Stimulated activated CD8-positive, alpha-beta memory T cell treated with anti-CD3 and anti-CD28 coated beads, Interleukin-4, amount 100 ng/mL, for 1 hour (primary cell): ENCODE data around the gene SPPL3.

ENCODE experiments used
- DNase-seq, 2 donors: peaks; one replicate each; pipeline ENCODE4 v3.0.0-alpha.2; 2020; ENCODE audit warnings: low read depth in 2 of 2, low spot score in 1 of 2

Gene SPPL3

GRCh38 chr12:120879102-120879501, 25.1 kb downstream of the SPPL3 start:
- no peak for DNase-seq

GRCh38 chr12:120874547-120875245, 29.5 kb downstream of the SPPL3 start:
- no peak for DNase-seq

- DNase-seq: no peak
Measured at GRCh38 chr12:120873226-120873625, 30.9 kb downstream of the SPPL3 start.

- no peak for DNase-seq
Measured at GRCh38 chr12:120872487-120872886, 31.7 kb downstream of the SPPL3 start.

- DNase-seq: no peak
Measured at GRCh38 chr12:120870415-120870814, 33.7 kb downstream of the SPPL3 start.

GRCh38 chr12:120869376-120869775, 34.8 kb downstream of the SPPL3 start:
- DNase-seq: no peak

- DNase-seq: no peak
Measured at GRCh38 chr12:120866108-120866507, 38.0 kb downstream of the SPPL3 start.

GRCh38 chr12:120865098-120865497, 39.1 kb downstream of the SPPL3 start:
- no peak for DNase-seq

- no peak for DNase-seq
Measured at GRCh38 chr12:120862664-120863063, 41.5 kb downstream of the SPPL3 start.

- DNase-seq: no peak
Measured at GRCh38 chr12:120861074-120861795, 42.9 kb downstream of the SPPL3 start.

GRCh38 chr12:120858306-120859088, 45.7 kb downstream of the SPPL3 start:
- no peak for DNase-seq

GRCh38 chr12:120856980-120857379, 47.2 kb downstream of the SPPL3 start:
- no peak for DNase-seq

- no peak for DNase-seq
Measured at GRCh38 chr12:120855823-120856588, 48.2 kb downstream of the SPPL3 start.

- no peak for DNase-seq
Measured at GRCh38 chr12:120854804-120855203, 49.4 kb downstream of the SPPL3 start.

- no peak for DNase-seq
Measured at GRCh38 chr12:120853188-120853587, 51.0 kb downstream of the SPPL3 start.

- no peak for DNase-seq
Measured at GRCh38 chr12:120851944-120852343, 52.2 kb downstream of the SPPL3 start.

GRCh38 chr12:120851444-120851843, 52.7 kb downstream of the SPPL3 start:
- DNase-seq: no peak

- no peak for DNase-seq
Measured at GRCh38 chr12:120849765-120850164, 54.4 kb downstream of the SPPL3 start.

- no peak for DNase-seq
Measured at GRCh38 chr12:120847814-120848213, 56.3 kb downstream of the SPPL3 start.

- DNase-seq: no peak
Measured at GRCh38 chr12:120847392-120847791, 56.8 kb downstream of the SPPL3 start.

- DNase-seq: no peak
Measured at GRCh38 chr12:120846721-120847120, 57.4 kb downstream of the SPPL3 start.
